Neuronal stem cell (in vitro differentiated cells): ENCODE results near the gene ADGRG3.

Experiments used
- DNase-seq: peaks from one replicate; pipeline ENCODE4 v3.0.0-alpha.2; 2013; ENCODE audit warnings: low spot score
- H2AFZ ChIP-seq: one replicate; pipeline ENCODE4 v1.6.1; 2013; ENCODE audit warnings: mild to moderate bottlenecking, low read length, inconsistent platforms
- H2AK5ac ChIP-seq: 2 replicates; pipeline ENCODE4 v1.6.1; 2013; ENCODE audit warnings: low read depth, mild to moderate bottlenecking, inconsistent platforms, low read length, moderate library complexity, mixed read lengths
- H2BK120ac ChIP-seq: 2 replicates; pipeline ENCODE4 v1.6.1; 2013; ENCODE audit warnings: low read depth, mild to moderate bottlenecking, inconsistent platforms, low read length, moderate library complexity, mixed read lengths
- H2BK12ac ChIP-seq: one replicate; pipeline ENCODE4 v1.6.1; 2013; ENCODE audit warnings: low read length, inconsistent platforms
- H2BK15ac ChIP-seq: 2 replicates; pipeline ENCODE4 v1.6.1; 2013; ENCODE audit warnings: mild to moderate bottlenecking, low read length, inconsistent platforms, mixed read lengths
- H2BK5ac ChIP-seq: one replicate; pipeline ENCODE4 v1.6.1; 2013; ENCODE audit warnings: inconsistent platforms, mild to moderate bottlenecking, low read length, moderate library complexity
- H3K14ac ChIP-seq: one replicate; pipeline ENCODE4 v1.6.1; 2013; ENCODE audit warnings: low read length, inconsistent platforms
- H3K18ac ChIP-seq: 2 replicates; pipeline ENCODE4 v1.6.1; 2013; ENCODE audit warnings: low read length, inconsistent platforms
- H3K23ac ChIP-seq: 2 replicates; pipeline ENCODE4 v1.6.1; 2013; ENCODE audit warnings: low read depth, mild to moderate bottlenecking, mixed read lengths, low read length, inconsistent platforms; ENCODE audit not compliant: poor library complexity
- H3K27ac ChIP-seq: replicated peaks from 3 replicates; pipeline ENCODE4 v1.5.1; 2013; ENCODE audit warnings: low read length, inconsistent platforms
- H3K27me3 ChIP-seq, 3 experiments: 2 replicates each; pipeline ENCODE4 v1.6.1; 2013; ENCODE audit warnings: low read length in 3 of 3, mild to moderate bottlenecking in 2 of 3, inconsistent platforms in 1 of 3, low read depth in 1 of 3, mixed read lengths in 1 of 3, moderate library complexity in 1 of 3; ENCODE audit not compliant: control insufficient read depth in 3 of 3, insufficient read depth in 3 of 3
- H3K36me3 ChIP-seq, 2 donors: replicated peaks in 1 of 2; 2 replicates each; pipeline ENCODE4 v1.6.1; 2013; ENCODE audit warnings: low read length in 2 of 2; ENCODE audit not compliant: control insufficient read depth in 2 of 2, insufficient read depth in 2 of 2
- H3K4ac ChIP-seq: 2 replicates; pipeline ENCODE4 v1.6.1; 2013; ENCODE audit warnings: inconsistent platforms, mild to moderate bottlenecking, low read length, moderate library complexity
- H3K4me1 ChIP-seq, 2 donors: 1 replicate in 1 of 2; 2 replicates in 1 of 2; pipeline ENCODE4 v1.6.1; 2013; ENCODE audit warnings: low read length in 2 of 2, low read depth in 1 of 2; ENCODE audit not compliant: control insufficient read depth in 2 of 2, insufficient read depth in 1 of 2
- H3K4me2 ChIP-seq: one replicate; pipeline ENCODE4 v1.6.1; 2013; ENCODE audit warnings: mild to moderate bottlenecking, low read length, inconsistent platforms; ENCODE audit not compliant: insufficient read depth, poor library complexity, severe bottlenecking
- H3K4me3 ChIP-seq, 2 donors: 2 replicates each; pipeline ENCODE4 v1.5.1; 2013; ENCODE audit warnings: low read length in 2 of 2, mild to moderate bottlenecking in 2 of 2, inconsistent platforms in 1 of 2, moderate library complexity in 1 of 2
- H3K79me1 ChIP-seq: one replicate; pipeline ENCODE4 v1.6.1; 2013; ENCODE audit warnings: low read depth, mild to moderate bottlenecking, inconsistent platforms, low read length, moderate library complexity
- H3K9ac ChIP-seq: one replicate; pipeline ENCODE4 v1.6.1; 2013; ENCODE audit warnings: mild to moderate bottlenecking, low read depth, low read length, inconsistent platforms; ENCODE audit not compliant: poor library complexity
- H3K9me3 ChIP-seq, 2 donors: replicated peaks in 1 of 2; 2 replicates each; pipeline versions ENCODE3 to v1.6.1; 2013; ENCODE audit warnings: low read length in 2 of 2, mild to moderate bottlenecking in 2 of 2, inconsistent platforms in 1 of 2, low read depth in 1 of 2, mixed read lengths in 1 of 2, moderate library complexity in 1 of 2; ENCODE audit not compliant: control insufficient read depth in 2 of 2, insufficient read depth in 1 of 2
- H4K8ac ChIP-seq: one replicate; pipeline ENCODE4 v1.6.1; 2013; ENCODE audit warnings: low read depth, mild to moderate bottlenecking, inconsistent platforms, low read length, moderate library complexity
- H4K91ac ChIP-seq: one replicate; pipeline ENCODE4 v1.6.1; 2013; ENCODE audit warnings: low read length, low read depth, mild to moderate bottlenecking, inconsistent platforms; ENCODE audit not compliant: poor library complexity
- WGBS, 2 donors: extraction: QIAGEN DNeasy Blood & Tissue Kit; methylation state at CpG; one replicate each; pipeline ENCODE4 v1.1.7; 2013; ENCODE audit warnings: missing lambda C conversion rate in 2 of 2, mixed read lengths in 1 of 2; ENCODE audit not compliant: insufficient read length in 2 of 2, insufficient replicate concordance in 1 of 2; ENCODE audit errors: extremely low coverage in 2 of 2; 5-methylcytosine and 5-hydroxymethylcytosine counted together

Gene ADGRG3

GRCh38 chr16:57646388-57647039 lies 21.6 kb upstream of the ADGRG3 start:
- Histone ChIP-seq H2AFZ (no peak overlapping the region), H3K79me1 (peaks cover 13% of the 10 kb centered on the region), H2BK120ac (no peak overlapping the region), H3K14ac (no peak overlapping the region), H3K36me3 (peaks cover 20 to 25% of the 10 kb centered on the region in 2 donors), H4K91ac (no peak overlapping the region), H2BK12ac (no peak overlapping the region), H3K4ac (no peak overlapping the region), H3K4me2 (no peak overlapping the region), H3K4me3 (no peak overlapping the region), H2AK5ac (no peak overlapping the region), H4K8ac (no peak overlapping the region), H3K27ac (no peak overlapping the region), H3K9ac (no peak overlapping the region), H3K23ac (peak overlapping the region; percentile 59), H3K4me1 (peaks cover 4 to 17% of the 10 kb centered on the region in 2 donors), H2BK5ac (no peak overlapping the region), H3K27me3 (peaks cover 0 to 5% (median 0%) of the 10 kb centered on the region in 3 experiments), H2BK15ac (no peak overlapping the region), H3K18ac (peak overlapping the region; percentile 67), H3K9me3 (peaks cover 0 to 8% of the 10 kb centered on the region in 2 donors)
- DNase-seq: no peak
- WGBS, 2 donors: no CpG with 5 or more reads among the region's 14 CpGs

DNA sequence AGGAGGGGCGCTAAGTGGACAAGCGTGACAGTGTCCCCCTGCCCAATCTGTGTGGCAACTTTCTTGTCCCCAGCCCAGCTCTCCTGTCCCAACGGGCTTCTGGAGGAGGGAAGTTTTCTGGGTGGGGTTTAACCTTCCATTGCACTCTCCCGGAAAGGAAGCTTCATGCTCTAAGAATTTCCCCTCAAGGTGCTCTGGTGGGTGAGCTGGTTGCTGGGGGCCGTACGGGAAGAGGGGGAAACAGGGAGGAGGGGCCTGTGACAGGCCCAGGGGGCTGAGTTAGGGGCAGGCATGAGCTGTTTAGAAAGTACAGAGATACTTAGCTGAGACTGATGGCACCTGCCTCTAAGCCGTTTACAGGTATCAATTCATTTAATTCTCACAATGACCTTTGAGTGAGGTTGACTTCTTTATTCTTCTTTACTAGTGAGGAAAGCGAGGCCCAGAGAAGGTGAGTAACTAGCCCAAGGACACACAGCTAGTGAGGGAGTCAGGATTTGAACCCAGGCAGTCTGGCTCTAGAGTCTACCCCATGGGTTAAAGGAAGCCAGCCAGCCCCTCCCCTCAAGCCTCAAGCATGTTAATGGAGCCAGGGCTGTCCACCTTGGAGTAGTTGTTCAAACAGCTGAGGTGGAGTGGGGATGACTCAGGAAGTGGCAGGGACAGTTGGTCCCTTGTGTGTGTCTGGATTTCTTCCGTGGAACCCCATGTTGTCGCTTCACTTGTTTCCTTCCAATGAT lies 20.8 kb upstream of the ADGRG3 start:
- Histone ChIP-seq H3K18ac (no peak overlapping the region), H4K8ac (no peak overlapping the region), H3K4ac (no peak overlapping the region), H4K91ac (no peak overlapping the region), H3K9me3 (peaks cover 0 to 8% of the 10 kb centered on the region in 2 donors), H3K9ac (no peak overlapping the region), H2AK5ac (no peak overlapping the region), H3K27me3 (peaks cover 0 to 5% (median 0%) of the 10 kb centered on the region in 3 experiments), H3K14ac (no peak overlapping the region), H3K79me1 (peaks cover 13% of the 10 kb centered on the region), H3K4me3 (no peak overlapping the region), H2BK15ac (no peak overlapping the region), H2BK12ac (no peak overlapping the region), H2BK5ac (peak overlapping the region; percentile 8), H3K23ac (no peak overlapping the region), H2AFZ (no peak overlapping the region), H3K4me2 (no peak overlapping the region), H3K36me3 (peaks cover 27 to 32% of the 10 kb centered on the region in 2 donors), H3K27ac (no peak overlapping the region), H2BK120ac (no peak overlapping the region), H3K4me1 (peaks cover 4 to 17% of the 10 kb centered on the region in 2 donors)
- no peak for DNase-seq
- WGBS, 2 donors: no CpG with 5 or more reads among the region's 10 CpGs

GRCh38 chr16:57648125-57648524 lies 20.0 kb upstream of the ADGRG3 start:
- H2BK15ac ChIP-seq: no peak overlapping the region
- no peak for DNase-seq
- H2BK5ac ChIP-seq: peak overlapping the region; percentile 8
- peaks cover 0 to 5% (median 0%) of the 10 kb centered on the region in 3 experiments for H3K27me3 ChIP-seq
- no peak overlapping the region for H3K18ac ChIP-seq
- H2BK120ac ChIP-seq: no peak overlapping the region
- no peak overlapping the region for H3K4me2 ChIP-seq
- WGBS, 2 donors: no CpG with 5 or more reads among the region's 5 CpGs
- peaks cover 13% of the 10 kb centered on the region for H3K79me1 ChIP-seq
- H3K4me3 ChIP-seq: no peak overlapping the region
- no peak overlapping the region for H2AK5ac ChIP-seq
- peaks cover 27 to 29% of the 10 kb centered on the region in 2 donors for H3K36me3 ChIP-seq
- no peak overlapping the region for H3K23ac ChIP-seq
- H4K8ac ChIP-seq: no peak overlapping the region
- peaks cover 0 to 8% of the 10 kb centered on the region in 2 donors for H3K9me3 ChIP-seq
- H2BK12ac ChIP-seq: no peak overlapping the region
- H3K4ac ChIP-seq: no peak overlapping the region
- H3K9ac ChIP-seq: no peak overlapping the region
- no peak overlapping the region for H2AFZ ChIP-seq
- no peak overlapping the region for H3K14ac ChIP-seq
- no peak overlapping the region for H4K91ac ChIP-seq
- peaks cover 6 to 17% of the 10 kb centered on the region in 2 donors for H3K4me1 ChIP-seq
- no peak overlapping the region for H3K27ac ChIP-seq
